ENCODE data around the gene TMCC3. TPM values are rescaled to one million over a fixed set of nuclear protein-coding genes. Genes with fewer than 3 reads are reported as not detected.

The TMCC3 gene
- total and polyA plus RNA-seq, 4 donors = 0.81 to 2.3 (median 1.5) TPM

DNA sequence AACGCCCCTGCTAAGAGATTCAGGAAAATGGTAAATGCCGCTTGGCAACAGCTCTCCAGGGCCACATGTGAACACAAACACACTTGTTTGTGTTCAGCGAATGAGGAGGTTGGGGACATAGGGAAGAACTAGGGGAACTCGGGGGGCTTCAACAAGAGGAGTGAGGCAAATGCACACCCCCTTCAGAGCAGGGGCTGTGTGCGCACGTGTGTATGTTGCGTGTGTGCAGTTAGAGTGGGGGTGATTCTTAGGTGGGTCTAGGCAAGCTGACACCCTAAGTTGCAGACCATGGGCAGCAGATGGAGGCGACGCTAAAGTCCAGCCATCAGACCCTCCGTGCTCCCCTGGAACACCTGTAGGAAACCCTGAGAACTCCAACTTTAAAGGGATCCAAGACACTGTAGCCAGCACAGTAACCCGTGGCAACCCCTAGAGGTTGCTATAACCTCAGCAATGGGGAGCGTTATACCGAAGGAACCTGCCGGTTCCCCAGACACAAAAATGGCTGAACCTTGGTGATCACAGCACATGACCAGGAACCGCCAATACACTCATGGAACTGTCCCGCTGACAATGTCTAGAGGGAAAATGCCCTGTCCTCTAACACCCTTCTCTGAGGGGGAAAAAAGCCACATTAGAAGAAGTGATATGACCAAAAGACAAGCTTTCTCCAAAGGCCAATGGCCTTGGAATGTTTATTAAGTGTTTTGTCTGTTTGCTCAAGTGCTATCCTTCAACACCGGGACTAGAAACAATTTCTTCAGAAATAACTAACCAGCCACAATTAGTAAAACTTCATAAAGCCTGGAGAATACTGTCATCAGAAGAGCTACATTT is 104.2 kb downstream of the TMCC3 start (continued):
- TF ChIP-seq, protein P1, sequence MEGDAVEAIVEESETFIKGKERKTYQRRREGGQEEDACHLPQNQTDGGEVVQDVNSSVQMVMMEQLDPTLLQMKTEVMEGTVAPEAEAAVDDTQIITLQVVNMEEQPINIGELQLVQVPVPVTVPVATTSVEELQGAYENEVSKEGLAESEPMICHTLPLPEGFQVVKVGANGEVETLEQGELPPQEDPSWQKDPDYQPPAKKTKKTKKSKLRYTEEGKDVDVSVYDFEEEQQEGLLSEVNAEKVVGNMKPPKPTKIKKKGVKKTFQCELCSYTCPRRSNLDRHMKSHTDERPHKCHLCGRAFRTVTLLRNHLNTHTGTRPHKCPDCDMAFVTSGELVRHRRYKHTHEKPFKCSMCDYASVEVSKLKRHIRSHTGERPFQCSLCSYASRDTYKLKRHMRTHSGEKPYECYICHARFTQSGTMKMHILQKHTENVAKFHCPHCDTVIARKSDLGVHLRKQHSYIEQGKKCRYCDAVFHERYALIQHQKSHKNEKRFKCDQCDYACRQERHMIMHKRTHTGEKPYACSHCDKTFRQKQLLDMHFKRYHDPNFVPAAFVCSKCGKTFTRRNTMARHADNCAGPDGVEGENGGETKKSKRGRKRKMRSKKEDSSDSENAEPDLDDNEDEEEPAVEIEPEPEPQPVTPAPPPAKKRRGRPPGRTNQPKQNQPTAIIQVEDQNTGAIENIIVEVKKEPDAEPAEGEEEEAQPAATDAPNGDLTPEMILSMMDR (IDR thresholded peaks at IDR 0.05; ENCODE audit: low read depth, low read length, missing input control) = peak; percentile 92
- TF ChIP-seq GABPA (IDR thresholded peaks at IDR 0.05 in 1 of 2, conservative IDR thresholded peaks at IDR 0.05 in 1 of 2) (no peak), RAD21 (IDR thresholded peaks at IDR 0.05) (peak; percentile 98), FOXA2 (IDR thresholded peaks at IDR 0.05) (no peak), YY1 (IDR thresholded peaks at IDR 0.05) (peak; percentile 93), SP1 (IDR thresholded peaks at IDR 0.05) (no peak), EGR1 (IDR thresholded peaks at IDR 0.05; ENCODE audit: low read depth in 2 of 2) (no peak), FOXA1 (IDR thresholded peaks at IDR 0.05) (no peak), JUND (IDR thresholded peaks at IDR 0.05) (no peak)

DNA sequence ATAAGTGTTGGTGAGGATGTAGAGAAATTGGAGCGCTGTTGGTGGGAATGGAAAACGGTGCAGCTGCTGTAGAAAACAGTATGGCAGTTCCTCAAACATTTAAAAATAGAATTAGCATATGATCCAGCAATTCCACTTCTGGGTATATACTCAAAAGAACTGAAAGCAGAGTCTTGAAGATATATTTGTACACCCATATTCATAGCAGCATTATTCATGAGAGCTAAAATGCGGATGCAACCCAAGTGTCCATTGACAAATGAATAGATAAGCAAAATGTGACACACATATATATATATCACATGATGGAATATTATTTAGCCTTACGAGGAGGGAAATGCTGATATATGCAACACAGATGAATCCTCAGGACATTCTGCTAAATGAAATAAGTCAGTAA is 106.0 kb downstream of the TMCC3 start:
- Histone ChIP-seq H3K9me3 (ENCODE audit: control insufficient read depth in 4 of 4, low read length in 3 of 4) (no peaks in the 10 kb centered on the region), H3K9ac (ENCODE audit: low read depth in 1 of 2, low read length in 2 of 2) (no peak overlapping the region), H3K36me3 (ENCODE audit: control insufficient read depth in 4 of 4, insufficient read depth in 3 of 4, low read depth in 1 of 4, low read length in 3 of 4) (no peaks in the 10 kb centered on the region), H3K27me3 (ENCODE audit: control insufficient read depth in 4 of 4, insufficient read depth in 4 of 4, low read length in 3 of 4) (no peaks in the 10 kb centered on the region), H3K4me3 (ENCODE audit: low read depth in 1 of 3, low read length in 3 of 3) (no peak overlapping the region), H3K27ac (ENCODE audit: low read depth in 1 of 2, low read length in 2 of 2) (no peak overlapping the region), H3K4me1 (ENCODE audit: control insufficient read depth in 4 of 4, insufficient read depth in 4 of 4, low read length in 3 of 4) (no peaks in the 10 kb centered on the region)
- 88% methylated on average over 4 of the region's 4 CpGs for WGBS
- TF ChIP-seq EGR1 (IDR thresholded peaks at IDR 0.05; ENCODE audit: low read depth in 2 of 2) (no peak), YY1 (IDR thresholded peaks at IDR 0.05) (no peak), SP1 (IDR thresholded peaks at IDR 0.05) (no peak), JUND (IDR thresholded peaks at IDR 0.05) (no peak), HNF4G (IDR thresholded peaks at IDR 0.05) (no peak), TAF1 (conservative IDR thresholded peaks at IDR 0.05) (no peak), RAD21 (IDR thresholded peaks at IDR 0.05) (no peak), FOXA2 (IDR thresholded peaks at IDR 0.05) (no peak), HNF4A (conservative IDR thresholded peaks at IDR 0.05) (no peak), GABPA (IDR thresholded peaks at IDR 0.05 in 1 of 2, conservative IDR thresholded peaks at IDR 0.05 in 1 of 2) (no peak), RXRA (IDR thresholded peaks at IDR 0.05) (no peak), NR2F2 (IDR thresholded peaks at IDR 0.05) (no peak), FOXA1 (IDR thresholded peaks at IDR 0.05) (no peak)
- TF ChIP-seq, protein P2, sequence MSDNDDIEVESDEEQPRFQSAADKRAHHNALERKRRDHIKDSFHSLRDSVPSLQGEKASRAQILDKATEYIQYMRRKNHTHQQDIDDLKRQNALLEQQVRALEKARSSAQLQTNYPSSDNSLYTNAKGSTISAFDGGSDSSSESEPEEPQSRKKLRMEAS (IDR thresholded peaks at IDR 0.05) = no peak
- TF ChIP-seq, protein P3, sequence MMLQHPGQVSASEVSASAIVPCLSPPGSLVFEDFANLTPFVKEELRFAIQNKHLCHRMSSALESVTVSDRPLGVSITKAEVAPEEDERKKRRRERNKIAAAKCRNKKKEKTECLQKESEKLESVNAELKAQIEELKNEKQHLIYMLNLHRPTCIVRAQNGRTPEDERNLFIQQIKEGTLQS (IDR thresholded peaks at IDR 0.05) = no peak
- TF ChIP-seq, protein P4, sequence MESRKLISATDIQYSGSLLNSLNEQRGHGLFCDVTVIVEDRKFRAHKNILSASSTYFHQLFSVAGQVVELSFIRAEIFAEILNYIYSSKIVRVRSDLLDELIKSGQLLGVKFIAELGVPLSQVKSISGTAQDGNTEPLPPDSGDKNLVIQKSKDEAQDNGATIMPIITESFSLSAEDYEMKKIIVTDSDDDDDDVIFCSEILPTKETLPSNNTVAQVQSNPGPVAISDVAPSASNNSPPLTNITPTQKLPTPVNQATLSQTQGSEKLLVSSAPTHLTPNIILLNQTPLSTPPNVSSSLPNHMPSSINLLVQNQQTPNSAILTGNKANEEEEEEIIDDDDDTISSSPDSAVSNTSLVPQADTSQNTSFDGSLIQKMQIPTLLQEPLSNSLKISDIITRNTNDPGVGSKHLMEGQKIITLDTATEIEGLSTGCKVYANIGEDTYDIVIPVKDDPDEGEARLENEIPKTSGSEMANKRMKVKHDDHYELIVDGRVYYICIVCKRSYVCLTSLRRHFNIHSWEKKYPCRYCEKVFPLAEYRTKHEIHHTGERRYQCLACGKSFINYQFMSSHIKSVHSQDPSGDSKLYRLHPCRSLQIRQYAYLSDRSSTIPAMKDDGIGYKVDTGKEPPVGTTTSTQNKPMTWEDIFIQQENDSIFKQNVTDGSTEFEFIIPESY (IDR thresholded peaks at IDR 0.05) = no peak
- no peak for DNase-seq (ENCODE audit: low spot score)

All from liver (tissue), 9 donors.